DMS153 treated with DMSO at 0.1 percent for 48 hours (cell line): ENCODE results near the gene DERA.
"Not testable (repeated sequence)": the region's sequence is repeated elsewhere in the genome, so short reads cannot be mapped to it uniquely, and the experiment has no call there.

ENCODE experiments used
- DNase-seq: peaks from one replicate; lab custom pipeline; 2025; ENCODE audit not compliant: unreplicated experiment; lab: John Stamatoyannopoulos, UW

The DERA gene

DNA sequence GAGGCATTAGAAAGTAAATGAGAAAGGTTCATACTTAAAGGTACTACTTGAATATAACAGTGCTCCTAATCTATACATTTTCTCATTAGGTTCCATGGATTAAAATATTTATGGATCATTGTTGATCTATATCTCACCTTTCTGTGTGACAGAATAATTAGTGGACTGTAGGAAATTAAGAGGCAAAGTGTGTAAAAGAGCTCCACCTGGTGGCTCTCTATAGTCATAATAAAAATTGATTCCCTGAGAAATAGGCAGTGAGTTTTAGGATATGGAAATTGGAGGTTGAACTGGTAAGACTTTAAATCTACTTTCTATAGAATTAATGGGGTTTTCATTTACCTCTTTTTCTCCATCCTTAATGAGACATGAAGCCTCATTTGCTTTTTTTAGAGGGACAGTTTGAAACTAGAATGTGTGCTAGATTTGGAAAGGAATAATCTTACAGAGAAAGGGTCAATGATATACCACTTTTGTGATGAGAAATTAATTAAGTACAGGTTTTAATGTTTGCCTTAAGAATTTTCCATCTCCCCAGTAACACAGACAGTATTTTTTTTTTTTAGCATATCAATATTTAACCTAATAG, 11.8 kb upstream of the DERA start:
- DNase-seq, result peak; percentile 45

DNA sequence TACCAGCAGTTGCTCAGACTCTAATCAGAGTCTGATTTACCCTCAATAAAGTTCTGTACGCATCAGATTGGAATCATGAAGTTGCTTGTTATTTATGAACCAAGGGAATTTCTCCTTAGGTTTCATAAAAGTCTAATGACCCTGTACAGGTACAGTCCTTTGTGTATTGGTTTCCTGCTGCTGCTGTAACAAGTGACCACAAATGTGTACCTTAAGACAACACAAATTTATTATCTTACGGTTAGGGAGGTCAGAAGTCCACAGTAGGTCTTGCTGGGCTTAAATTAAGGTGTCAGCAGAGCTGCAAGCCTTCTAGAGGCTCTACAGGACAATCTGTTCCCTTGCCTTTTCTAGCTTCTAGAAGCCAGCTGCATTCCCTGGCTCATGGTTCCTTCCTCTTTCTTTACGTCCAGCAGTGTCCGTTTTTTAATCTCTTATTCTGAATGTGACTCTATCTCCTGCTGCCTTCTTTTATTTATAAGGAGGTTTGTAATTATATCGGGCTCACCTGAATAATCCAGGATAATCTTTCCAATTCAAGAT, 6.7 kb upstream of the DERA start:
- no peak for DNase-seq

DNA sequence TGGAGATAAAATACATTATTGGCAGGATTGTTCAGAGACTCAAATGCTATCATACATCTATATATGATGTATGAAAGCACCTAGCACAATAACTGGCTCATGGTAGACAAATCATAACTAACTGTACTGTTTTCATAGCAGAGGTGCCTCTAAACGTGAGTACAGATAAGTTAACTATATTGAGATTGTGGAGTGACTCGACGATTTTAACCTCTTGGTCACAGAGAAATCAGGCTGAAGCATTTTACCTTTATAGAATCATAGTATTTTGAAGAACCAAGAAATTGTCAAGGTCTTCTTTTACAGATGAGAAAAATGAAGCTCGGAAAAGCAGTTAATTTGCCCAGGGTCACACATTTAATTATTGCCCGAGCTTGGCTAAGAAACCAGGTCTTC, 666 bp upstream of the DERA start:
- no peak for DNase-seq

DNA sequence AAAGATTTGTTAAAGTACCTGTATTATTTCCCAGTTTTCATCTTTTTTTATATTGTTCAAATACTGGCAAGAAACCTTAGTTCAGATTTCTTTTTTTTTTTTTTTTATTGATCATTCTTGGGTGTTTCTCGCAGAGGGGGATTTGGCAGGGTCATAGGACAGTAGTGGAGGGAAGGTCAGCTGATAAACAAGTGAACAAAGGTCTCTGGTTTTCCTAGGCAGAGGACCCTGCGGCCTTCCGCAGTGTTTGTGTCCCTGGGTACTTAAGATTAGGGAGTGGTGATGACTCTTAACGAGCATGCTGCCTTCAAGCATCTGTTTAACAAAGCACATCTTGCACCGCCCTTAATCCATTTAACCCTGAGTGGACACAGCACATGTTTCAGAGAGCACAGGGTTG, 799 bp downstream of the DERA start:
- not testable (repeated sequence) for DNase-seq

DNA sequence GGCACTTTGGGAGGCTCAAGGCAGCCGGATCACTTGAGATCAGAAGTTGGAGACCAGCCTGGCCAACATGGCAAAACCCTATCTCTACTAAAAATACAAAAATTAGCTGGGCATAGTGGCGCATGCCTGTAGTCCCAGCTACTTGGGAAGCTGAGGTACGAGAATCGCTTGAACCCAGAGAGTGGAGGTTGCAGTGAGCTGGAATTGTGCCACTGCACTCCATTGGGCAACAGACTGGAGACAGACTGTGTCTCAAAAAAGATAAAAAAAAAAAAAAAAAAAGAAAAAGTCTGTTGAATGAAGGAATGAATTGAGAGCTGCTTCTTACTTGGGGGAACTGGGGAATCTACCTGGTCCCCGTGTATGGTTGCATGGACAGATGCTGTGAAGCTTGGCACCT, 3.0 kb downstream of the DERA start:
- DNase-seq, result not testable (repeated sequence)

DNA sequence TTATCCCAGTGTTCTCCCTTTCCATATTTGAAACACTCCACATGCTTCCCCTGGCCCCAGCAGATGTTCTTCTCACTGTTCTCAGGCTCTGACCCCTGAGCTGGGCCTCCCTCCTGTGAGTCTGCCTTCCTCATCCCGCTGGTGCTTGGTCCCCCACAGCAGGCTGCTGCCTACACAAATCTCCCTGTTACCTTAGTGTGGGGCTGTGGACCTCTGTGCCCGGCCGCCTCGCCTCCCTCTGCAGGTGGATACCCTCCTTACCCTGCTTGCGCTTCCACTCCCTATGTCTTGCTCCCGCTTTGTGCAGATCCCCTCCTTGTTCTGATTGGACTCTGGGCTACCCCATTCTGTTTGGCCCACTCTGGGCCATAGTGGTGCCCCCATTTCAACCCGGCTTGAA, 6.9 kb downstream of the DERA start:
- no peak for DNase-seq

DNA sequence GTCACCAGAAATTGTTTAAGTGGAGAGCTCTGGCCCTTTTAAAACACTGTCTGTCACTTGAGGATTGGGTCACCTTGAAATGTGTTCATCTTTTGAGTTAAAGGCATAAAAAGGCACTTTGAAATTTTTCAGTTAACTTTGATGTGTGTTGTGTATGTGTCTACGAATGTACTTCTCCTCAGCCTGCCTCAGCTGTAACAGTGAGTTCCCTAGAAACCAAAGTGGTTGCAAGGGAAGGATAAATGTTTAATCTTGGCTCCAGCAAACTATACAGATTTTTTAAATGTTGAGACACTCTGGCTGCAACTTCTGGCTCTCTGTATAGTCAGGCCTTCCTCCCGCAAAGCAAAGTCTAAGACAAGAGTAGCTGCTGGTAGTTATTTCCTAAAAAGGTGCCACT, 8.3 kb downstream of the DERA start:
- no peak for DNase-seq

DNA sequence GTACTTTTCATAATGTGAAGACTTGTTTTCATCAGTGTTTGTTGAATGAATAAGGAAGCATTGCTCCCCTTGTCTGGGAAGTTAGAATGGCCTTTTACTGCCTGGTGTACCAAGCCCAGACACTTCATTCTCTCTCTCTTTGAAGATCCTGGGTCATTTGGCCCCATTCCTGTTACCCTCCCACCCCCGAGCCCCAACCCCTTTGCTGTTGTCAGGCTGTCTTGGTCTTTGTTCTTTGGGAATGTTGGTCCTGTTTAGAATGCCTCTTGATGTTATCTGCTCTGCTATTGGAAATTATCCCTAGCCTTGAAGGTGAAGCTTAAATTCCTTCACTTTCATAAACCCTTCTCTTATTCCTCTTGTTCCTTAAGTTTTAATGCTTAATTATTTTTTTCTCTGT, 13.8 kb downstream of the DERA start:
- DNase-seq, result no peak

DNA sequence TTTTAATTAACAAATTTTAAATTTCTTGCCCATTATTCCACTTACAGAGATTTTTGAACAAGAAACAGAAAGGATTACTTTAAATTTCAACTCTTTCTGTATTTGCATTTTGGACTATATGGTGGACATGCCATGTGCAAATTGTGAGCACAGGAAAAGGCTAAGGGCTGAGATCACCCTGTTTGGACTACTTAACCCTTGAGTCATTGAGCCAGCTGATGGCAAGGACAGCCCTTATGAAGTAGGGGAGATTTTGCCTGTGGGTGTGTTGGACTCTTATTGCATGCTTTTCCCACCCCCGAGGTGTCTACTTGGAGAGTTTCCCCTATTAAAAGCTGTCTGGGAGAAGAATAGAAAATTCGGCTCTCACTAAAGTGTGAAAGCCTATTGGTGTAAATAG, 17.2 kb downstream of the DERA start:
- no peak for DNase-seq

DNA sequence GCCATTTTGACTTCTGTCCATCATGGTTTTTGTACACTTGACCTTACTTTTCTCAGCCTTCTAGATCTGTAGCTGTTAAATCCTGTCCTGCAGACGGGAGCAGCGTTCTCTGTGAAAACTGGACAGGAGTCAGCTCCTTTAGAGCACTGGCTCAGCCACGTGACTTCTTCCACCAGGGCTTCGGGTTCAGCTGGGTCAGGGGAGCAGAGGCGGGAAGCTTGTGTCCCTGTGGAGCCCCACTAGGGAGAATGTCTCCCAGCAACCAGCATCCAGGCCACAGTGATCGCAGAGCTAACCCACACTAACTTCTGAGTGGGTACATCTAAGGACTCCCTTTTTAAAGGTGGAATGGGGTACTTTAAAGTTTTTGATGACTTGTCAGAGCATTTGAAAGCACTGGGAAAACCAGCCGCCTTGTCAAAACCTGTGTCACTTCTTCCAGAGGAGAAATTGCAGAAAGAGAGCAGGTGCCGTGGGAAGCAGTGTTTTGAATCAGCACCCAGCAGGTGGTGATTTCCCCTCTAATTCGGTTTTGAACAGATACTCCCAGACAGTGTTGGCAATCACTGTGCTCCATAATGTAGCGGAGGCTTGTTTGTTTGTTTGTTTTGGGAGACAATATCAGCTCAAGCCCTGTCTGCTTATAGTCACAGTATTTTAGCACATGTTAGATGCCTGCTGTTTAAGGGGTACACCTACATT, 17.9 kb downstream of the DERA start:
- no peak for DNase-seq

DNA sequence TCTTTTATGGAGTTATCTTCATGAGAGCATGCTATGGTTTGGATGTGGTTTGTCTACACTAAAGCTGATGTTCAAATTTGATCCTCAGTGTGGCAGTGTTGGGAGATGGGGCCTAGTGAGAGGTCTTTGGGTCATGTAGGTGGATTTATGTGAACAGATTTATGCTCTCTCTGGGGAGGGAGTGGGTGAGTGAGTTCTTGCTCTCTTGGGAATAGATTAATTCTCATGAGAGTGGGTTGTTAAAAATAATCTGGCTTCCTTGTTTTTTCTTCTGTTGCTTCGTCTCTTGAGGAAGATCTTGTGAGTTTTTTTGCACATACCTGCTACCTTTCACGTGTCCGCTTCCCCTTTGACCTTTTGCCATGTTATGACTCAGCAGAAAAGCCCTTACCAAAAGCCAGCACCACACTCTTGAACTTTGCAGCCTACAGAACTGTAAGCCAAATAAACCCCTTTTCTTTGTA, 20.5 kb downstream of the DERA start:
- DNase-seq, result no peak

DNA sequence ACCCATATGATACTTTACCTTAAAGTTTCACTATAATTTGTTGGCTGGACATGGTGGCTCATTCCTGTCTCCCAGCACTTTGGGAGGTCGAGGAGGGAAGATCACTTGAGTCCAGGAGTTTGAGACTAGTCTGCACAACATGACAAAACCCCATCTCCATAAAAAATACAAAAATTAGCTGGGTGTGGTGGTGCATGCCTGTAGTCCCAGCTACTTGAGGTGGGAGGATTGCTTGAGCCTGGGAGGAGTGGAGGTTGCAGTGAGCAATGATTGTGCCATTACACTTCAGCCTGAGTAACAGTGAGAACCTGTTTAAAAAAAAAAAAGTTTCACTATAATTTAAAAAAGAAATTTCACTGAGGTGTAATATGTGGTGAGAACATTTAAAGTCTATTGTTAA, 21.2 kb downstream of the DERA start:
- DNase-seq, result no peak

DNA sequence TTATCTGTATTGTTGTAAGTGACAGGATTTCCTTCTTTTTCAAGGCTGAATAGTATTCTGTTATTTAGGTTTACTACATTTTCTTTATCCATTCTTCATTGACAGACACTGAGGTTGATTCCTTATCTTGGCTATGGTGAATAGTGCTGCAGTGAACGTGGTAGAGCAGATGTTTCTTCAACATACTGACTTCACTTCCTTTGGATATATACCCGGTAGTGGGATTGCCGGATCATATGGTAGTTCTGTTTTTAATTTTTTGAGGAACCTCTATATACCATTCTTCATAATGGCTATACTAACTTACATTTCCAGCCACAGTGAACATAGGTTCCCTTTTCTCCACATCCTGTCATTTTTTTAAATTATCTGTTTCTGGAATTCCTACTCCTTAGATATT, 21.8 kb downstream of the DERA start:
- no peak for DNase-seq

DNA sequence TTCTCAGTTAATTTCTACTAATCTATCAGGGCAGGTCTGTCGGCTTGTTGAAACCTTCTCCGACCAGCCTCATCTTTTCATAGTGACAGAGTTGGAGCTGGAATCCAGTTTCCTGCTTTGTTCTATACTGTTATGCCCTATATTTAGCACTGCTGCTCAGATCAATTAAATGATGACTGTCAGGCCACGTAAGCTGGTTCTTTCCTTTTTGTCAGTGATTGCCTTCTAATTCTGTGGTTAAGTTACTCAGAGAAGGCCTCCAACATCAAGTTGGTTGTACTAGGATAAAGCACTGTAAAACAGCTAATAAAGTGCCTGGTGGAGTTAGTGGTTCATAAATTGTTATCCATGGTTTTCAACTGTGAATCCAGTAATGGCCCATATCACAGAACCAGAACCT, 22.6 kb downstream of the DERA start:
- DNase-seq, result no peak

DNA sequence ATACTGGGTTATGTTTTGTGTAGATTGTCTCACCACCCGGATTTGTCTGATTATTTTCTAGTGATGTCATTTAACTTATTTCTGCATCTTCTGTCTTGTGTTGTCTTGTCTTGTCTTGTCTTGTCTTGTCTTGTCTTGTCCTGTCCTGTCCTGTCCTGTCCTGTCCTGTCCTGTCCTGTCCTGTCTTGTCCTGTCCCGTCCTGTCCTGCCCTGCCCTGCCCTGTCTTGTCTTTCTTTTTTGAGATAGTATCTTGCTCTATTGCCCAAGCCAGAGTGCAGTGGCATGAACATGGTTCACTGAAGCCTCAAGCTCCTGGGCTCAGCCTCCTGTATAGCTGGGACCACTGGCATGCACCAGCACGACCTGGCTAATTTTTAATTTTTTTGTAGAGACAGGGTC, 25.6 kb downstream of the DERA start:
- no peak for DNase-seq

DNA sequence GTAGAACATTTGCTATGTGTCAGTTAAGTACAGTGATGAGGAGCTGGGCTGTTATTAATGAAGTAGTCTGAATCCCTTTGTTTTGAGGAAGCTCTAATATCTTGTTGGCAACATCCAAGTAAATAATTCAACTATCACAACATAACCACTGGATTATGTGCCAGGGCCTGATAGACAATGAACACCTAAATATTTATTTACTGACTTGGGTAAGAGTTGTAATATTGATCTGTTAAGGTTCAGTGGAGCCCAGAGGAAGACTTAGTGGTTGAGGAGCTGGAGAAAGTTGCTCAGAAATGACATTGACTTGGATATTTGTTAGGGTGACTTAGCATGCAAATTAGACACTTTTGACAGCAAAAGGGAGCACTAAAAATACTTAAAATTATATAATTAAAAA, 26.8 kb downstream of the DERA start:
- no peak for DNase-seq

DNA sequence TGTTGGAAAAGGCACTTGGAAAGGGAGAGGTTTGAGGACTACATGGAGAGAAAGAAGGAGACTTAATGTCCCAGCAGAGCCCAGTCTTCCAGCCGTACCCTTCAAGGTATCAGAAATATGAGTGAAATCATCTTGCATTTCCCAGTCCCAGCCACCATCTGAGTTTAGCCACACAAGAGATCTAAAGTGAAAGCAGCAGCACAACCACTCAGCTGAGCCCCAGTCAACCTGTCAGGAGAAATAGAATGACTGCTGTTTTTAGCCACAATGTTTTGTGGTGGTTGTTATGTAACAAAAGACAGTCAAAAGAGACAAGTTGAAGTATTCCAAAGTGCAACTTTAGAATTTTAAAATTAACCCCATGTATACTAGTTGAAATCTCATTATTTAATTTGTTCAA, 28.0 kb downstream of the DERA start:
- no peak for DNase-seq

DNA sequence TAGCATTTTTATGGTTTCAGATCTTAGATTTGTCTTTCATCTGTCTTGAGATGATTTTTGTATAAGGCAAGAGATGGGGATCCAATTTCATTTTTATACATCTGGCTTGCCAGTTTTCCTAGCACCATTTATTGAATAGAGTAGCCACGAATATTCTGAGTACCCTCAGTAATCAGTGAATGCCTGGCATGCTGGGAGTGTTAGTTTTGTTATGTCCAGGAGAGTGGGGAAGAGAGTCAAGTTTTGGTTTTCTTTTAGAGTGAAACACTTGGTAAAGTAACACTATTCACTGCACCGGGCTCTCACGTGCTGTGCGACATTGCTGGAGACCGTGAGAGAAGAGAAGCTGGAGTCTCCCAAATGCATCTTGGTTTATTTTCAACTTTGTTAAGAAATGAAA, 31.3 kb downstream of the DERA start:
- no peak for DNase-seq

DNA sequence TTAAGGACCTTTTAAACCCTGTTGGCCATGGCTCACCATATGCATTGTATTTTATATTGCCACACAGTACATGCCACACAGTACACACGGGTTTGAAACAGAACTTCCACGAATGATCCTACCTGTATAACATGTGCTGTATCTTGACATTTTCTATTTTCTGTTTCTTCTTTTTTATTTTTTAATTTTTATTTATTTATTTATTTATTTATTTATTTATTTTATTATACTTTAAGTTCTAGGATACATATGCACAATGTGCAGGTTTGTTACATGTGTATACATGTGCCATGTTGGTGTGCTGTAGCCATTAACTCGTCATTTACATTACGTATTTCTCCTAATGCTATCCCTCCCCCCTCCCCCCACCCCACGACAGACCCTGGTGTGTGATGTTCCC, 32.4 kb downstream of the DERA start:
- DNase-seq, result not testable (repeated sequence)

DNA sequence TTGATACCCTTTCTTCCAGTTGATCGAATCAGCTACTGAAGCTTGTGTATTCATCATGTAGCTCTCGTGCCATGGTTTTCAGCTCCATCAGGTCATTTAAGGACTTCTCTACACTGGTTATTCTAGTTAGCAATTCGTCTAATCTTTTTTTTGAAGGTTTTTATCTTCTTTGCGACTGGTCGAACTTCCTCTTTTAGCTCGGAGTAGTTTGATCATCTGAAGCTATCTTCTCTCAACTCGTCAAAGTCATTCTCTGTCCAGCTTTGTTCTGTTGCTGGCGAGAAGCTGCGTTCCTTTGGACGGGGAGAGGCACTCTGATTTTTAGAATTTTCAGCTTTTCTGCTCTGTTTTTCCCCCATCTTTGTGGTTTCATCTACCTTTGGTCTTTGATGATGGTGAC, 37.3 kb downstream of the DERA start:
- DNase-seq, result not testable (repeated sequence)

DNA sequence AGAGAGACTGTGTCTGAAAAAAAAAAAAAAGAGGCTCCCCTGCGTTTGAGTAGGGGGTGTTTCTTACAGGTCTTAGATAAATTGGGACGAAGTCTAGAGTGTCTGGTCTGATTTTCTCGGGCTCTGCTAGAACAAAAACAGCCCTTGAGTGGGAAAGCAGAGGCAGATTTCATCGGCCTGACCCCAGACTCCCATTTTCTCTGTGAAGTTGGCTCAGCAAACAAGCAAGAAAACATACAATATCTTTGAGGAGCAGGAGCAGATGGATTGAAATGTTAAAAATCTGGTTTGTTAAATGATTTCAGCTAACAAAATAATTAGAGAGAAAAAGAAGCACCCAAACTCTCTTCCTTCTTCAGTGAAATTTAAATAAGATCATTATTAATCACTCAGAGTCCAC, 44.1 kb downstream of the DERA start:
- no peak for DNase-seq

DNA sequence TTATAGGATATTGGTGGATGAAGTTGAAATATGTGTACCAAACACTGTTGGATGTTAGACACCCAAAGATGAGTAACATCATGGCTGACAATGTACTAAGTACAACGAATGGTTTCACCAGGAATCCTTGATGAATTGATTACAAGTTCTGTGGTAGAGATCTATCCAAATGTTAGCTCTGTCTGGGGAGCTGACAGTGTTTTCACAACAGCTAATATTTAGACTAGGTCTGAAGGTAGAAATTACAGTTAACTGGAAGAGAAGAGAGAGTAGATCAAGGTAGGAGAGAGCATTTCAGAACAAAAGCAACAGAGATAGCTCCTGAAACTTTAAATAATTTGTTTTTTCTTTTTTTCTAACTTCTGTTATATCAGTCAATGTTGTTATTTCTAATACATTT, 44.9 kb downstream of the DERA start:
- DNase-seq, result no peak
